T47D (cell line): ENCODE data around the gene TAC3.

Source experiments
- DNase-seq, 2 experiments: peaks; one replicate each; pipeline versions ENCODE4 v3.0.0 to v3.0.0-alpha.2; 2011 to 2012; ENCODE audit warnings: low read depth in 1 of 2, low spot score in 1 of 2
- JUND ChIP-seq: IDR thresholded peaks from 2 replicates; pipeline ENCODE4 v1.6.1; 2012; ENCODE audit warnings: low read depth
- in situ Hi-C: cut with HindIII; loops from 2 replicates; pipeline ENCODE4 v1.10.0; 2016; ENCODE audit warnings: low sequenced_read_pairs, low pct_unique_long_range_greater_than_20kb

Gene TAC3

GRCh38 chr12:57006809-57007475 is 9.4 kb downstream of the TAC3 start:
- in situ Hi-C loops, result no loop called here
- no peak for TF ChIP-seq JUND
- no peak for DNase-seq

GRCh38 chr12:57005980-57006808 is 10.1 kb downstream of the TAC3 start, which contains the start of gene ZBTB39:
Gene ZBTB39 (minus strand): TSS chr12:57006546. CDS start chr12:57004917, 1,629 bp downstream.
- DNase-seq, result peak; percentile 75 to 84
- in situ Hi-C loops, result no loop called here
- no peak for TF ChIP-seq JUND

GRCh38 chr12:57004651-57005050 is 11.7 kb downstream of the TAC3 start:
- no peak for TF ChIP-seq JUND
- in situ Hi-C loops, result no loop called here

GRCh38 chr12:57003395-57003794 is 12.9 kb downstream of the TAC3 start:
- no peak for TF ChIP-seq JUND
- DNase-seq, result no peak
- in situ Hi-C loops, result no loop called here

More at GRCh38 chr12:57004651-57005050, 11.7 kb downstream of the TAC3 start:
- DNase-seq, result no peak

GRCh38 chr12:57001448-57001906 is 14.9 kb downstream of the TAC3 start:
- TF ChIP-seq JUND, result no peak
- peak; percentile 62 to 79 for DNase-seq
- in situ Hi-C loops, result no loop called here

- in situ Hi-C loops, result no loop called here
- no peak for DNase-seq
- TF ChIP-seq JUND, result no peak
Measured at GRCh38 chr12:57000393-57000792, 15.9 kb downstream of the TAC3 start.

- in situ Hi-C loops, result no loop called here
Measured at GRCh38 chr12:56999456-56999855, 16.9 kb downstream of the TAC3 start.

GRCh38 chr12:56998981-56999380 is 17.3 kb downstream of the TAC3 start:
- in situ Hi-C loops, result no loop called here
- TF ChIP-seq JUND, result no peak
- DNase-seq, result no peak

More at GRCh38 chr12:56999456-56999855, 16.9 kb downstream of the TAC3 start:
- TF ChIP-seq JUND, result no peak
- DNase-seq, result no peak

GRCh38 chr12:56998316-56998715 is 18.0 kb downstream of the TAC3 start:
- DNase-seq, result no peak
- no peak for TF ChIP-seq JUND
- in situ Hi-C loops, result no loop called here

- in situ Hi-C loops, result no loop called here
- no peak for TF ChIP-seq JUND
- no peak for DNase-seq
Measured at GRCh38 chr12:56996793-56997545, 19.4 kb downstream of the TAC3 start.

- in situ Hi-C loops, result no loop called here
- no peak for DNase-seq
- no peak for TF ChIP-seq JUND
Measured at GRCh38 chr12:56995930-56996496, 20.3 kb downstream of the TAC3 start.
